AG04450 (cell line): Measurements from ENCODE around the gene SCO2. TPM values are rescaled to one million over a fixed set of nuclear protein-coding genes. Genes with fewer than 3 reads are reported as not detected.
A peak's percentile ranks its signal among the peaks of the same experiment; 100 is the strongest.

Source experiments
- CTCF ChIA-PET: fragments of 300-600, 350-600 bp; formaldehyde crosslinking; extraction: SDS; loops from one replicate; lab custom pipeline; 2022; ENCODE audit warnings: antibody characterized with exemption, inconsistent platforms; lab: Charles Lee
- POLR2A ChIA-PET: fragments of 350-600 bp; formaldehyde crosslinking; extraction: SDS; loops from one replicate; lab custom pipeline; 2021; ENCODE audit warnings: antibody characterized with exemption, inconsistent platforms; lab: Yijun Ruan, JAX
- DNase-seq: peaks from one replicate; pipeline ENCODE4 v3.0.0-alpha.2; 2011; ENCODE audit warnings: low read depth, low spot score
- H3K27ac ChIP-seq: one replicate; pipeline ENCODE4 v1.5.1; 2012; ENCODE audit warnings: low read depth, low read length, control low read depth
- H3K27me3 ChIP-seq: one replicate; pipeline ENCODE4 v1.6.0; 2012; ENCODE audit warnings: low read length; ENCODE audit not compliant: control insufficient read depth, insufficient read depth
- H3K4me3 ChIP-seq: 2 replicates; pipeline ENCODE4 v1.5.1; 2011; ENCODE audit warnings: mild to moderate bottlenecking, low read depth, low read length, control low read depth
- H3K9me3 ChIP-seq: 2 replicates; pipeline ENCODE4 v1.5.1; 2012; ENCODE audit warnings: low read length; ENCODE audit not compliant: control insufficient read depth, insufficient read depth
- CTCF ChIP-seq: IDR thresholded peaks from 2 replicates; pipeline ENCODE4 v1.5.1; 2011; ENCODE audit warnings: low read depth, low read length, control low read depth, inconsistent platforms
- polyA plus RNA-seq: library from polyadenylated mRNA; depleted of rRNA; stranded (reverse); fragments of >200 nt; gene quantifications from 2 replicates; pipeline ENCODE4 v1.2.3, GENCODE V29; 2011

The SCO2 gene
- polyA plus RNA-seq, 1 experiment = 0.15 TPM

- peaks cover 24% of the 10 kb centered on the region for H3K27me3 ChIP-seq
- ChIA-PET CTCF (interaction anchor here (1.2 to 1.4 kb wide), 2 partner anchors 15 to 80 kb away, joined by 3 read pairs; partner anchors contain the start of gene SYCE3), POLR2A (no interaction called here)
- TF ChIP-seq CTCF = no peak
- no peak overlapping the region for H3K27ac ChIP-seq
- H3K4me3 ChIP-seq = peak overlapping the region; percentile 27
- DNase-seq = no peak
- peaks cover 4% of the 10 kb centered on the region; the same call in 1 of the 2 replicates for H3K9me3 ChIP-seq
Observed at GRCh38 chr22:50483106-50483505, 42.3 kb downstream of the SCO2 start.

GRCh38 chr22:50482107-50483074 is 43.0 kb downstream of the SCO2 start:
- no peak for DNase-seq
- H3K27me3 ChIP-seq = peaks cover 24% of the 10 kb centered on the region
- ChIA-PET POLR2A (no interaction called here), CTCF (interaction anchor here (1.2 to 1.4 kb wide), 2 partner anchors 16 to 81 kb away, joined by 3 read pairs; partner anchors contain the start of gene SYCE3)
- no peak overlapping the region for H3K27ac ChIP-seq
- TF ChIP-seq CTCF = no peak
- peak overlapping the region; percentile 69 for H3K4me3 ChIP-seq
- peaks cover 4% of the 10 kb centered on the region; the same call in 1 of the 2 replicates for H3K9me3 ChIP-seq

GRCh38 chr22:50481440-50482106 is 43.8 kb downstream of the SCO2 start, which contains the start of gene ADM2:
ADM2 (plus strand) TSS chr22:50481543; CDS start chr22:50481848, 305 bp downstream.
- Histone ChIP-seq H3K27ac (no peak within 1 kb of the TSS), H3K27me3 (peaks cover 24% of the 10 kb centered on the region), H3K9me3 (peaks cover 4% of the 10 kb centered on the region; the same call in 1 of the 2 replicates), H3K4me3 (peak within 1 kb of the TSS; percentile 69)
- CTCF ChIA-PET = no interaction called here
- DNase-seq = no peak
- TF ChIP-seq CTCF = no peak
- POLR2A ChIA-PET = no interaction called here

- POLR2A ChIA-PET = no interaction called here
Observed at GRCh38 chr22:50481045-50481439, 44.4 kb downstream of the SCO2 start.

More at GRCh38 chr22:50481045-50481439, 44.4 kb downstream of the SCO2 start:
- no peak for DNase-seq
- Histone ChIP-seq H3K4me3 (peak overlapping the region; percentile 69), H3K27me3 (peaks cover 24% of the 10 kb centered on the region), H3K9me3 (peaks cover 4% of the 10 kb centered on the region; the same call in 1 of the 2 replicates), H3K27ac (no peak overlapping the region)
- CTCF ChIA-PET = no interaction called here
- TF ChIP-seq CTCF = no peak
